NCI-H1092 treated with DMSO at 0.1 percent for 48 hours (cell line): ENCODE results near the gene PDGFB.

Experiments
- DNase-seq: peaks from one replicate; lab custom pipeline; 2025; lab: John Stamatoyannopoulos, UW

The PDGFB gene

DNA sequence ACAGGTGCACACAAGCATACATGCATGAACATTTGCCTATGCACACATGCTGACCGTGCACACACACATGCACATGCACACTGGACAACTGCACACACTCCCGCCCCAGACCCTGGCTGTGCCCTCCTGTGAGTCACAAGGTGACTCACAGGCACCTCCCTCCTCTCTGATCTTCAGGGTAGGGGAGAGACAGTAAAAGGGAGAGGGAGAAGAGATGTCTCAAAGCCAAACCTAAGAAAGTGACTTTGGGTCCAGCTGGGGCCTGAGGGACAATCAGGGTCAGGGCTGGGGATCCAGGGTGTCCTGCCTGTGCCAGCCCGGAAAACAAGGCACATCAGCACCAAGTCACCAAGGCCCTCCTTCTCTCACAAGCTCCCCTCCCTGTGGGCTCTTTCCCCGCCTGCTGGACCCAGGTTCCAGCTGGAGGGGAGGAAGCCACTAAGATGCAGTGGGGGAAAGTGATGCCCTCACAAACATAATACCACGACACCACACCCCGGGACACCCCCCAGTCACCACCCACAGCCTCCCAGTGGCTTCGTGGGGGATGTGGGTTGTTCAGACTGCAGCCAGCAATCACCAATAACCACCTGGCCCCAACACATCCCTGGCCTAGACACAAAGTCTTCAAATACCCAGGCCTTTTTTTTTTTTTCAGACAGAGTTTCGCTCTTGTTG is 39.3 kb downstream of the PDGFB start:
- DNase-seq = no peak

- no peak for DNase-seq
Measured at GRCh38 chr22:39204216-39204615, 40.6 kb downstream of the PDGFB start.

DNA sequence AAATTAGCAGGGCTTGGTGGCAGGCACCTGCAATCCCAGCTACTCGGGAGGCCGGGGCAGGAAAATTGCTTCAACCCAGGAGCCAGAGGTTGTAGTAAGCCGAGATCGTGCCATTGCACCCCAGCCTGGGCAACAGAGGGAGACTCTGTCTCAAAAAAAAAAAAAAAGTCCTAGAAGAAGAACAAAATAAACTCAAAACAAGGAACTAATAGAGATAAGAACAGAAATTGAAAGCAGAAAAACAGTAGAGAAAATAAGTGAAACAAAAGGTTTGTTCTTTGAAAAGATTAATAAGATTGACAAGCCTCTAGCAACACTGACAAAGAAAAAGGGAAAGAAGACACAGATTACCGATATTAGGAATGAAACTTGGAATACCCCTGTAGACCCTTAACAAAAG is 47.2 kb downstream of the PDGFB start:
- no peak for DNase-seq

- DNase-seq = no peak
Measured at GRCh38 chr22:39194098-39194497, 50.7 kb downstream of the PDGFB start.

DNA sequence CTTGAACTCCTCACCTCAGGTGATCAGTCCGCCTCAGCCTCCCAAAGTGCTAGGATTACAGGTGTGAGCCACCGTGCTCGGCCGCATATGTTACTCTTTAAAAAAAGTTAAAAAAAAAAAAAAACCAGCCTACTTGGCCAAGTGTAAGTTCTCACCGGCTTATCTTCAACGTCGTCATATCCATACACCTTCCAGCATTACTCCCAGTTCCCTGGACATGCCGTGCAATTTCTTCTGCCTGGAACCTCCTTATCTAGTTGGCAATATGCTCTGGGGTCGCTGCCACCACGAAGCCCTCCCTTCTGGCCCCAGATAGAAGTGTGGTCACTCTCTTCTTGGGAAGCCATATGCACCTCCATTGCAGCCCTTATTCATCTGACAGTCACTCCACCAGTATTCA is 56.0 kb downstream of the PDGFB start:
- DNase-seq = no peak

DNA sequence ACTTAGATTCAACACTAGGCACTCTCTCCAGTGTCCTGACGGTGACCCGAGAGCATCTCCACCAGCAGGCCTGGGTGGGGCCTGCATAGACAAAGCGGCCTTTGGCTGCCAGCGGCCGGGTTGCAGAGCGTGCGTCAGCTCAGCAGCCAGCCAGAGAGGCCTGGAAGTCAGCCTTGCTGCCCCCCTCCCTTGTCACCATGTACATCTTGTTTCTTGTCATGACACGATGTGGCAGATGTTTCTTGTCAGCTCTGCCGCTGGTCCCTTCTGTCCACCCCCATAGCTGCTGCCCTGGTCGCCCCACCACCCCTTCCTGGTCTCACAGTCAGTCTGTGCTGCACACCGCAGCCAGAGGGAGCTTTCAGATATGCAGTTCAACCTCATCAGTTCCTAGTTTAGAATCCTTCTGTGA is 59.2 kb downstream of the PDGFB start:
- no peak for DNase-seq

DNA sequence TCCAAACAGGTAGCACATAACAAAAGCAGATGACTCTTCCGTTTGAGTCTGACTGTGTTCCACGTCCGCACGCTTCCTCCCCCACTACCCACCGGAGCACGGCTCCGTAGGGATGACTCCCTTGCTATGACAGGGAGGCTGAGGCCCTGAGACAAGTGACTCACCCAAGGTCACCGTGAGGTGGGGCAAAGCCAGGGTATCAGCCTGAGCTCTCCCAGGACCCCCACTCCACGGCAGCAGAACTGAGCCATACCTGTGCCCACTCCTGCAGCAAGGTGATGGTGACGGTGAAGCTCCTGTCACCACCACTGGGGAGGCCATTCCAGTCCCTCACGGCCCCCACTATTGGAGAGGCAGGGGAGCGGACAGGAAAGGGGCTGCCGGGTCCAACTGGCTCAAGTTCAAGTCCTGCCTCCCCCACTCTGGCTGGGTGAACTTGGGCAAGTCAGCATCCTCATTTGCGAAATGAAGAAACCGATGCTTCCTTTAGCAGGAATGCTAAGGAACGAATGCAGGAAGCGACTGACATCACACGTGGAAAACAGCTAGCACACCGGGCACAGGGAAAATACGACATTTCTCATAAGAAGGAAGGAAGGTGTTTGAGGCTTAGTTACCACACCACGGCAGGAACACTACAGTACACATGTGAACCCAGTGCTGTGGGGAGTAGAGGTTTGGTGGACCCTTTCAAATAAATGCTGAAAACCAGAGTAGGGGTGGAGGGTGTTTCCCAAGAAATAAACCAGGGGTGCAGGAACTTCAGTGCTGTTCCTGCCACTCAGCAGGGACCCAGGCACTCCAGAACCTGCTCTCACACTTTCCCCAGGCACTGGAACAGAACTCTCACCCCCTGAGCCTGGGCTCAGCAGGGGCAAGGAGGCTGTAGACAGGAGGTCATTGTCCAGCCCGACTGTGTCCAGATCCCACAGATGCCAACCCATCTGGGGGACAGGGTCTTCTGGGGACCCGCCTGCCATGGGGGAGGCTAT is 59.9 kb downstream of the PDGFB start:
- DNase-seq = no peak

DNA sequence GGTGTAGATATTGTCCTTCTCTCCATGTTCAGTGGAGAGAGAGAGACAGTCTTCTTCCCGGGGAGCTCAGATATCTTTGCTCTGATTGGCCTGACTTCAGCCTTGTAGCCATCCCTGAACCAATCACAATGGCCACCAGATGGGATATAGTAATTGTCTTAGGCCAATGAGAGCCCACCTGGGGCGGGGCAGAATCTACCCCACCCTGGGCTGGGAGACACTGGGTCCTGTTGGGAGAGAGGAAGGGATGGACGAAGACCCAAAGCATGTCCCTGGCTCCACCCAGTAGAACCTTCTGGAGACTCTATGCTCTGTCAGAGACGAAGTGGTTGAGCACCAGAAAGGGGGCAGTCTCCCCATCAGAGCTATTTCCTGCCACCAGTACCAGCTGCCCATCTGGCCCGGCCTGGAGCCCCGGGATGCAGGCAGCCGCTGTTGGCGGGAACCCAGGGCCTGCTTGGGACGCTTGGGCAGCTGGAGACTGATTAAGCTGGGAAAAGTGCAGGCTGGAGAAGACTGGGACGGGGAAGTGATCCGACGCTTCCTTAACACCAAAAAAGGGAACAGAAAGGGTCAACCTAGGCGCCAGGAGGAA is 60.7 kb downstream of the PDGFB start:
- DNase-seq = no peak

DNA sequence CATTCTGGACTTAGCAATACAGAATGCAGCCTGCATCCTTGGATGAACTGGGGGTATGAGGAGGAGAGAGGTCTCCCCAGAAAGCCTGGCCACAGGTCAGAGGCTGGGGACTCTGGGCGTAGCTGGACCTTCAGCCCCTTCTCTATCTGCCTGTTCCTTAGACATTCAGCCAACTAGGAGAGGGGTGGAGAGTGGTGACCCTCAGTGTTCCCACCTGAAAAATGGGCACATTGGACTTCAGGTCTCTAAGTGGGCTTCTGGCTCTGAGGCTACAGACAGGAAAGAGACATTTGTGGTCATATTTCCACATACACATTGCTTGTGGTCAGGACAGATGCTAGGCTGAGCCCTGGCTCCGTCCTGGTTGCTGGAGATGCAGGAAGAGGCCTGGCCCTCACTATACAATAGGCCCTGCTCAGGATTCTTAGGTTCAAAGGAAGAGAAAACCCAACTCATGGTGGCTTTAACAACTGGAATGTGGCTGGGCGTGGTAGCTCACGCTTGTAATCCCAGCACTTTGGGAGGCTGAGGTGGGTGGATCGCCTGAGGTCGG is 62.2 kb downstream of the PDGFB start:
- DNase-seq = no peak

DNA sequence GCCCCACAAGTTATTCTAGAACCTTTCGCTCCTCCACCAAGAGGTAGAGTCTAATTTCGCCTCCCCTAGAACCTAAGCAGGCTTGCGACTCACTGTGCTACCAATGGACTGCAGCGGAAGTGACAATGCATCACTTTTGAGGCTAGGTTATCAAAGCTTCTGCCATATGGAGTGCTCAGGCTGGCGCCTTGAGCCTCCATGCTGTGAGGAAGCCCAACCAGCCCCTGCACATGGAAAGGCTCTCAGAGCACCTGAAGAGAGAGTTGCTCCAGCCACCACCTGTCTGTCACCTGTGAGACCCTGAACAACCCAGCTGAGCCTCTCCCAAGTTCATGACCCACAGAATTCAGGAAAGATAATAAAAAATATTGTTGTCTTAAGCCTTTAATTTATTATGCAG is 63.0 kb downstream of the PDGFB start:
- DNase-seq = no peak

DNA sequence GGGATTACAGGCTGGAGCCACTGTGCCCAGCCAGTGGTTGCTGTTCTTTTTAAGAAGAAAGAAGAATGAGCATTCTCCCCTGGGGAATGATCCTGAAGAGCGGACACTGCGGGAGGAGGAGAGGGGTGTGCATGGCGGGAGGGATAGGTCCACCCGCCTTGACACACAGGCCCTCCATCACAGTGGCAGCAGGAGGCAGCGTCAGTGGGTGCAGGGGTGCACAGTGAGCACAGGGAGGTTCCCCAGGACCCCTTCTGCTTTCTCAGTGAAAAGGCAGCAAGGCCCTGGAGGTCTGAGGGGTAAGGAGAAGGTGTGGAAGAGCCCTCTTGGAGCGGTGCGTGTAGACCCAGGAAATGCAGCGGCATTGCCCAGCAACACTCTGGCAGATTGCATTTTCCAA is 63.4 kb downstream of the PDGFB start:
- no peak for DNase-seq

DNA sequence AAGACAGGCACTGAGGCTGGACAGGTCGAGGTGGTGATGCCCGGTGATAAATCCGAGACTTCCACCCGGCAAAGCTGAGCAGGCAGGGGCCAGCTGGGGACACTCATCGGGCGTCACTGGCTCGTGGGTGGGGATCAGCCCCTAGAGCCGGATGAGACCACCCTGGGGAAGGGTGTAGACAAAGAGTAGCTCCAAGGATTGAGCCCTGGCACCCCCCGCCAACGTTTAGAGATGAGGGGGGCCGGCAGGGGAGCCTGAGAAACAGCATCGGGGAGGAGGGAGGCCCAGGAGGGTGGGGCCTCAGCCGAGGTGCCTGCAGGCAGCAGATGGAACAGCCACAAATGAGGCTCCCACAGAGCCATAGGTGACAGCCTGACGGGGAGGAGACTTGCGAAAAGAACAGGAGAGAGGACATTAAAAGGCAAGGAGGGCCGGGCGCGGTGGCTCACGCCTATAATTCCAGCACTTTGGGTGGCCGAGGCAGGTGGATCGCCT is 64.9 kb downstream of the PDGFB start:
- DNase-seq = no peak

DNA sequence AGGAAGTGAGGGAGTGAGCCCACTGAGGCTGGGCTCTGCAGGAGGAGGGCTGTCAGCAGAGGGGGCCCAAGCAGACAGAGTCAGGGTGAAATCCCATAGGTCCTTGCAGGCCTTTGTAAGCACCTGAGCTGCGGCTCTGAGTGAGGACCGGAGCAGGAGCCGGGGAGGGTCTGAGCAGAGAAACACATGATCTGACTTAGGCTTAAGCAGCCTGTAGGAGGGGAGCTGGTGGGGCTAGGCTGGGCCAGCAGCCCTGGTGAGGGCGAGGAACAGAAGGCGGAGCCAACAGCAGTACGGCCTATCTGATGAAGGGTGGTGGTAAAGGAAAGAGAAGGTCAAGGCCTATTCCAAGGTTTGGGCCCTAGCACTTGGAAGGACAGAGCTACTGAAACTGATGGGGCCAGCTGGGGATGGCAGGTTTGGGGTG is 65.4 kb downstream of the PDGFB start:
- DNase-seq = no peak

GRCh38 chr22:39178206-39179111 is 66.3 kb downstream of the PDGFB start:
- no peak for DNase-seq

- DNase-seq = no peak
Measured at GRCh38 chr22:39177791-39178190, 67.0 kb downstream of the PDGFB start.

DNA sequence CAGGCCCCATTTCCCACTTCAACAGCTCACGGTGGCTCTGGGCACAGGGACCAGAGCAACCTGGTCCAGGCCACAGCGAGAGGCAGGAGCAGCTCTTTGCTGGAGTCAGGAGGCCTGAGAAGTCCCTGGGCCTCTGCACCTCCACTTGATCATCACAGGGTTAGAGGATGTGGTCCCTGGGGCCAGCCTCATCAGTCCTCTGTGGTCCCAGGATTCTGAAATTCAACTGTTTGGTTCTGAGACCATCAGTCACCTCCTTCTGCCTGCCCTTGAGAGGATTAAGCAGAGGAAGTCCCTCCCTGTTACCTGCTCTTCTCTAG is 67.4 kb downstream of the PDGFB start:
- DNase-seq = no peak

- DNase-seq = no peak
Measured at GRCh38 chr22:39176714-39177455, 67.9 kb downstream of the PDGFB start.

DNA sequence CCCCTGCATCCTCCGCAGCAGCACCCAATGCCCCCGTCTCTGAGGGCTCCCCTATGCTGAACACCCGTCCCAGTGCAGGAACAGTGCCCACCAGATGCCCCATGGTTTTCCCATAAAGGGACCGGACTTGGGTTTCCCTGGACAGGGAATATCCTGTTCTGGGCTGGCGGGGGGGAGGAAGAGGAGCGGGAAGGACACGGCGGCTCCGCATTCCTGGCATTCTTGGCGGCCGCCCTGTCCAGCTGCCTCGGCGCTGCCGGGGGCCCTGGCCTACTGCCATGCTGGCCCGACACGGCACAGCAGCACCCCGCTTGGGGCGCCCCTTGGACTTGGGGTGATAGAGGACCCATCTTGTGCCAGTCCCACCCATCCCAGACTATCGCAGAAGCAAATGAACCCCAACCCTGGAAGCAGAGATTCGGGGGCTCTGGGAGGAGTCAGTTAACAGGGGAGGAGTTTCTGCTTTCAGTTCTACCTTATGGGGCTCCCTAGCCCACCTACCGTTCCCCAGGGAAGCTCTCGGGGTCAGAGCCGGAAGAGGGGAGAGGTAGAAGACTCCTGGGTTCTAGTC is 68.6 kb downstream of the PDGFB start:
- DNase-seq = no peak

- no peak for DNase-seq
Measured at GRCh38 chr22:39175353-39176142, 69.2 kb downstream of the PDGFB start.
